HG03575 (cell line): ENCODE results near the gene MYL11.

ENCODE experiments used
- ATAC-seq: cut with Tn5 transposase; IDR thresholded peaks from one replicate; pipeline ENCODE4 v1.9.1; 2021; ENCODE audit not compliant: unreplicated experiment, insufficient number of reproducible peaks, low FRiP score; ENCODE audit errors: extremely low read depth

The MYL11 gene

GRCh38 chr16:30368792-30369090 lies 5.9 kb upstream of the MYL11 start:
- ATAC-seq, result no peak

GRCh38 chr16:30369091-30369937 lies 5.3 kb upstream of the MYL11 start:
- ATAC-seq, result no peak

GRCh38 chr16:30369938-30370455 lies 4.6 kb upstream of the MYL11 start:
- no peak for ATAC-seq

GRCh38 chr16:30370456-30371247 lies 4.0 kb upstream of the MYL11 start, which contains the start of gene TBC1D10B:
Gene TBC1D10B, minus strand, starts transcription at chr16:30370494. Its CDS starts 311 bp downstream, at chr16:30370183.
- peak; percentile 60 for ATAC-seq

GRCh38 chr16:30371248-30371816 lies 3.3 kb upstream of the MYL11 start:
- no peak for ATAC-seq

GRCh38 chr16:30372038-30372712 lies 2.4 kb upstream of the MYL11 start:
- ATAC-seq, result no peak

- ATAC-seq, result no peak
Observed at GRCh38 chr16:30372725-30373124, 1.9 kb upstream of the MYL11 start.

- no peak for ATAC-seq
Observed at GRCh38 chr16:30375864-30376263, 1.3 kb downstream of the MYL11 start.

- ATAC-seq, result no peak
Observed at GRCh38 chr16:30376461-30376902, 1.9 kb downstream of the MYL11 start.

GRCh38 chr16:30377050-30377811 lies 2.6 kb downstream of the MYL11 start:
- ATAC-seq, result no peak

- ATAC-seq, result peak; percentile 6
Observed at GRCh38 chr16:30377812-30378235, 3.2 kb downstream of the MYL11 start.

- peak; percentile 55 for ATAC-seq
Observed at GRCh38 chr16:30378236-30379157, 3.9 kb downstream of the MYL11 start.

- no peak for ATAC-seq
Observed at GRCh38 chr16:30379158-30379783, 4.7 kb downstream of the MYL11 start.

GRCh38 chr16:30380072-30380802 lies 5.6 kb downstream of the MYL11 start:
- ATAC-seq, result no peak

GRCh38 chr16:30380803-30381208 lies 6.2 kb downstream of the MYL11 start:
- no peak for ATAC-seq

GRCh38 chr16:30381291-30382041 lies 6.9 kb downstream of the MYL11 start:
- no peak for ATAC-seq
